Stimulated activated CD8-positive, alpha-beta memory T cell treated with anti-CD3 and anti-CD28 coated beads, Interleukin-12 subunit alpha, Interleukin-12 subunit beta, amount 100 ng/mL, for 24 hours (primary cell): ENCODE measurements around the gene ARPC2.
"Not testable (repeated sequence)": the region's sequence is repeated elsewhere in the genome, so short reads cannot be mapped to it uniquely, and the experiment has no call there.

Experiments used
- DNase-seq: peaks from one replicate; pipeline ENCODE4 v3.0.0-alpha.2; 2020; ENCODE audit errors: extremely low read depth

ARPC2 gene

GRCh38 chr2:218216674-218217359 lies at the start of gene ARPC2:
TSS of gene ARPC2 (plus strand) at chr2:218217189. CDS start at chr2:218217471, 282 bp downstream.
- DNase-seq, result peak; percentile 89

GRCh38 chr2:218168016-218168415 lies 49.0 kb upstream of the ARPC2 start:
- DNase-seq, result no peak

- peak; percentile 44 for DNase-seq
These were observed 48.1 kb upstream of the ARPC2 start for GRCh38 chr2:218168635-218169462.

GRCh38 chr2:218169757-218170546 lies 47.0 kb upstream of the ARPC2 start:
- DNase-seq, result no peak

GRCh38 chr2:218171744-218172143 lies 45.2 kb upstream of the ARPC2 start:
- not testable (repeated sequence) for DNase-seq

GRCh38 chr2:218172845-218173244 lies 44.1 kb upstream of the ARPC2 start:
- DNase-seq, result no peak

GRCh38 chr2:218179782-218180181 lies 37.2 kb upstream of the ARPC2 start:
- DNase-seq, result no peak

- no peak for DNase-seq
These were observed 36.4 kb upstream of the ARPC2 start for GRCh38 chr2:218180467-218181114.

- DNase-seq, result no peak
These were observed 32.7 kb upstream of the ARPC2 start for GRCh38 chr2:218184331-218184730.

- DNase-seq, result peak; percentile 24
These were observed 30.6 kb upstream of the ARPC2 start for GRCh38 chr2:218186355-218186766.

GRCh38 chr2:218186876-218187275 lies 30.1 kb upstream of the ARPC2 start:
- DNase-seq, result no peak

- no peak for DNase-seq
These were observed 29.5 kb upstream of the ARPC2 start for GRCh38 chr2:218187296-218188015.

GRCh38 chr2:218188528-218188927 lies 28.5 kb upstream of the ARPC2 start:
- DNase-seq, result no peak

GRCh38 chr2:218192902-218193430 lies 24.0 kb upstream of the ARPC2 start:
- DNase-seq, result no peak

GRCh38 chr2:218193701-218194100 lies 23.3 kb upstream of the ARPC2 start:
- DNase-seq, result no peak

- DNase-seq, result no peak
These were observed 22.1 kb upstream of the ARPC2 start for GRCh38 chr2:218194880-218195279.

- DNase-seq, result no peak
These were observed 20.0 kb upstream of the ARPC2 start for GRCh38 chr2:218196974-218197373.

- DNase-seq, result no peak
These were observed 14.7 kb upstream of the ARPC2 start for GRCh38 chr2:218202266-218202665.

GRCh38 chr2:218209078-218209477 lies 7.9 kb upstream of the ARPC2 start:
- no peak for DNase-seq

- no peak for DNase-seq
These were observed 2.9 kb upstream of the ARPC2 start for GRCh38 chr2:218214116-218214515.

- no peak for DNase-seq
These were observed 684 bp upstream of the ARPC2 start for GRCh38 chr2:218216336-218216673.
